Measurements from ENCODE around the gene FAM78A.

- TF ChIP-seq POLR2AphosphoS5 (IDR thresholded peaks at IDR 0.05; ENCODE audit: low read depth, low read length) = no peak
- TF ChIP-seq POLR2A (IDR thresholded peaks at IDR 0.05; ENCODE audit: low read depth, low read length) = no peak
These were observed 23.6 kb upstream of the FAM78A start for GRCh38 chr9:131299961-131300347.

All from GM12892 (cell line).